ENCODE results near the gene CDK2. TPM values are rescaled to one million over a fixed set of nuclear protein-coding genes. Genes with fewer than 3 reads are reported as not detected.

Gene CDK2
- total RNA-seq, 4 donors from 2014 or later: 22.1 to 54.4 (median 31.2) TPM

DNA sequence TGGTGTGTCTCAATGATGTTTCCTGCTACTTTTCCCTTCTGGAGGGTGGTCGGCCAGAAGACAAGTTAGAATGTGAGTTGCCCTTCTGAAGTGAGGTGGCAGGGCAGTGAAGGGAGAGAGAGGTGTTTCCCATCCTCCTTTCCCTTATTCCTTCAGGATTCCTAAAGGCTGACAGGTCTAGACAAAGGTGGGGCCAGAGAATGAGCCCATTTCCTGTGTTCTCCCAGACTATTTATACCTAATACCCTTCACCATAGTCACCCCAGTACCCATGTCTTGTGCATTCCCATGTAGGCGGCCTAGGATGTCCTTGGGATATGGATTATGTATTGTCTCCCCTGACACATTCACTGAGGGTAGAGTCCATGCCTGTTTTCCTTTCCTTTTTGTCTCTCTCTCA lies 28.6 kb upstream of the CDK2 start:
- peaks cover 0 to 39% (median 14%) of the 10 kb centered on the region in 3 donors for H3K4me1 ChIP-seq
- H3K36me3 ChIP-seq: peaks cover 0 to 44% of the 10 kb centered on the region in 2 donors
- no peak for TF ChIP-seq EP300 (IDR thresholded peaks at IDR 0.05)
- TF ChIP-seq, protein P1, sequence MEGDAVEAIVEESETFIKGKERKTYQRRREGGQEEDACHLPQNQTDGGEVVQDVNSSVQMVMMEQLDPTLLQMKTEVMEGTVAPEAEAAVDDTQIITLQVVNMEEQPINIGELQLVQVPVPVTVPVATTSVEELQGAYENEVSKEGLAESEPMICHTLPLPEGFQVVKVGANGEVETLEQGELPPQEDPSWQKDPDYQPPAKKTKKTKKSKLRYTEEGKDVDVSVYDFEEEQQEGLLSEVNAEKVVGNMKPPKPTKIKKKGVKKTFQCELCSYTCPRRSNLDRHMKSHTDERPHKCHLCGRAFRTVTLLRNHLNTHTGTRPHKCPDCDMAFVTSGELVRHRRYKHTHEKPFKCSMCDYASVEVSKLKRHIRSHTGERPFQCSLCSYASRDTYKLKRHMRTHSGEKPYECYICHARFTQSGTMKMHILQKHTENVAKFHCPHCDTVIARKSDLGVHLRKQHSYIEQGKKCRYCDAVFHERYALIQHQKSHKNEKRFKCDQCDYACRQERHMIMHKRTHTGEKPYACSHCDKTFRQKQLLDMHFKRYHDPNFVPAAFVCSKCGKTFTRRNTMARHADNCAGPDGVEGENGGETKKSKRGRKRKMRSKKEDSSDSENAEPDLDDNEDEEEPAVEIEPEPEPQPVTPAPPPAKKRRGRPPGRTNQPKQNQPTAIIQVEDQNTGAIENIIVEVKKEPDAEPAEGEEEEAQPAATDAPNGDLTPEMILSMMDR (IDR thresholded peaks at IDR 0.05): no peak
- H3K9me3 ChIP-seq: no peaks in the 10 kb centered on the region
- ATAC-seq: no peak
- no peak overlapping the region for H3K27ac ChIP-seq
- H3K4me3 ChIP-seq: no peak overlapping the region
- H3K27me3 ChIP-seq: no peaks in the 10 kb centered on the region
- WGBS, 2 donors (ENCODE audit: low coverage in 1 of 2): 57 to 79% methylated on average over 1 to 2 of the region's 2 CpGs

DNA sequence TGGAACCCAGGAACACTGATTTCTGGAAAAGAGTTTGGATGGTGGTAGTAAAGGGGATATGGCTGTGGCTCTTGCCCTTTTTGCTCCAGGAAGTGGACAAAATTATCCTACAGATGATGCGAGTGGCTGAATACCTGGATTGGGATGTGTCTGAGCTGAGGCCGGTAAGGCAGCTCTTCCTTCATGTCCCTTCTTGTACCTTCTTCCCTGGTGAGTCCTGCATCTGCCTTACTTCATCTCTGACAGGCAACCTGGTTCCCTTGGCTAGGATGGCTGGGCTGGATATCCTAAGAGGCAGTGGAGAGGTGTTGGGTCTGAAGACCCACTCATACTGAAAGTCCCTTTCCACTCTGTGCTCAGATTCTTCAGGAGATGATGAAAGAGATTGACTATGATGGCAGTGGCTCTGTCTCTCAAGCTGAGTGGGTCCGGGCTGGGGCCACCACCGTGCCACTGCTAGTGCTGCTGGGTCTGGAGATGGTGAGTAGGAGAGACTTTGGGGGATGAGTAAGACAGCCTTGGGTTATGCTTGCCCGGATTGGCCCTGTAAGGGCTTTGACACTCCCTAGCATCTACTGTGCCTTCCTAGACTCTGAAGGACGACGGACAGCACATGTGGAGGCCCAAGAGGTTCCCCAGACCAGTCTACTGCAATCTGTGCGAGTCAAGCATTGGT lies 27.7 kb upstream of the CDK2 start:
- WGBS, 2 donors (ENCODE audit: low coverage in 1 of 2): 60 to 93% methylated on average over 1 to 2 of the region's 8 CpGs
- no peak overlapping the region for H3K4me3 ChIP-seq
- TF ChIP-seq, protein P1 (IDR thresholded peaks at IDR 0.05): no peak
- TF ChIP-seq POLR2AphosphoS5 (IDR thresholded peaks at IDR 0.05): no peak
- no peak for TF ChIP-seq EP300 (IDR thresholded peaks at IDR 0.05)
- TF ChIP-seq POLR2A (IDR thresholded peaks at IDR 0.05): no peak
- H3K9me3 ChIP-seq: no peaks in the 10 kb centered on the region
- peaks cover 0 to 30% (median 8%) of the 10 kb centered on the region in 3 donors for H3K4me1 ChIP-seq
- no peak for ATAC-seq
- H3K36me3 ChIP-seq: peaks cover 0 to 52% of the 10 kb centered on the region in 2 donors
- H3K27ac ChIP-seq: no peak overlapping the region
- no peaks in the 10 kb centered on the region for H3K27me3 ChIP-seq

DNA sequence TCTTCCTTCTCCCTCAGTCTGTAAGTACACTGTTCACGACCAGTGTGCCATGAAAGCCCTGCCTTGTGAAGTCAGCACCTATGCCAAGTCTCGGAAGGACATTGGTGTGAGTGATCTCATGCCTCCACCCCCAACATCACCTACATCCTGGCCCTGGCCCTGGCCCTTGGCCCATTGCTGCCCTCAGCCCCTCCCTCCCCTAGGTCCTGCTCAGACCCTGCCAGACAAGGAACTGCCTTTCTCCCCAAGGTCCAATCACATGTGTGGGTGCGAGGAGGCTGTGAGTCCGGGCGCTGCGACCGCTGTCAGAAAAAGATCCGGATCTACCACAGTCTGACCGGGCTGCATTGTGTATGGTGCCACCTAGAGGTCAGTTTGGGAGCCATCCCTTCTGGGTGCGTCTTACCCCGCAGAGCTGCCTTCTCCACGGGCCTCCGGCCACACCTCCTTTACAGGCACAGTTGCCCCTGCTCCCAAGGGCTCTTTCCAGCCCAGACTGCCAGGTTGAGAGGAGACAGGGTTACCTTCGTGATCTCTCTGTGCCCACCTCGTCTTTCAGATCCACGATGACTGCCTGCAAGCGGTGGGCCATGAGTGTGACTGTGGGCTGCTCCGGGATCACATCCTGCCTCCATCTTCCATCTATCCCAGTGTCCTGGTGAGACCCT lies 26.4 kb upstream of the CDK2 start:
- TF ChIP-seq EP300 (IDR thresholded peaks at IDR 0.05): no peak
- peak; percentile 35 for TF ChIP-seq POLR2AphosphoS5 (IDR thresholded peaks at IDR 0.05)
- TF ChIP-seq, protein P1 (IDR thresholded peaks at IDR 0.05): peak; percentile 76 to 91 (median 82)
- Histone ChIP-seq H3K36me3 (peaks cover 0 to 64% of the 10 kb centered on the region in 2 donors), H3K4me1 (peaks cover 0 to 18% (median 8%) of the 10 kb centered on the region in 3 donors), H3K4me3 (peak overlapping the region in 1 of 2 donors; percentile 21), H3K9me3 (no peaks in the 10 kb centered on the region), H3K27ac (peak overlapping the region in 3 of 4 donors; percentile 48 to 70 (median 60)), H3K27me3 (no peaks in the 10 kb centered on the region)
- peak; percentile 94 for ATAC-seq
- 12 to 23% methylated on average over 5 to 10 of the region's 18 CpGs for WGBS, 2 donors (ENCODE audit: low coverage in 1 of 2)

DNA sequence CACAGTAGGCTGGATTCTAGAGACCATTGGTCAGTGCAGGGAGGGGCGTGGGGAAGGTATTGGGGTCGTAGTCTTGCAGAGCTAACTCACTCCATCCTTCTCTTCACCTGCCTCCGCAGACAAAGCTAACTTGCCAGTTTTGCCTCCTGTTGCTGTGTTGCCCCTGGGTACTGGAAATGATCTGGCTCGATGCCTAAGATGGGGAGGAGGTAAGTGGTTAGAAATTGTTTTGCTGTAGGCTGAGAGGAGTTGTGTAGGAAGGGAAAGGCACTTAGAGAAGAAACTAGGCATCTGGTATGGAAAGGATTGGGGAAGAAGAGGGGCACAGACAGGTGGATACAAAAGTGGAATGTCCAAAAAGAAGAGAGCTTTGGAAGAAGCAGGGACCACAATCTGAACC lies 24.6 kb upstream of the CDK2 start:
- H3K27ac ChIP-seq: no peak overlapping the region
- ATAC-seq: no peak
- 92% methylated on average over 2 of the region's 4 CpGs; no CpG with 5 or more reads in 1 of the 2 donors for WGBS, 2 donors (ENCODE audit: low coverage in 1 of 2)
- peaks cover 0 to 74% of the 10 kb centered on the region in 2 donors for H3K36me3 ChIP-seq
- H3K27me3 ChIP-seq: no peaks in the 10 kb centered on the region
- H3K9me3 ChIP-seq: no peaks in the 10 kb centered on the region
- H3K4me1 ChIP-seq: peaks cover 0 to 12% (median 8%) of the 10 kb centered on the region in 3 donors
- TF ChIP-seq, protein P1 (IDR thresholded peaks at IDR 0.05): no peak
- no peak for TF ChIP-seq POLR2A (IDR thresholded peaks at IDR 0.05)
- TF ChIP-seq EP300 (IDR thresholded peaks at IDR 0.05): no peak
- no peak for TF ChIP-seq POLR2AphosphoS5 (IDR thresholded peaks at IDR 0.05)
- H3K4me3 ChIP-seq: no peak overlapping the region

Data from gastroesophageal sphincter (tissue), 4 donors.